HG02798 (cell line): Measurements from ENCODE around the gene LPCAT4.

Experiments used
- ATAC-seq: cut with Tn5 transposase; IDR thresholded peaks from one replicate; pipeline ENCODE4 v1.9.1; 2021; ENCODE audit warnings: mild to moderate bottlenecking; ENCODE audit not compliant: unreplicated experiment, poor library complexity

LPCAT4 gene

GRCh38 chr15:34339946-34340345 is 27.1 kb downstream of the LPCAT4 start:
- no peak for ATAC-seq

GRCh38 chr15:34338347-34338746 is 28.6 kb downstream of the LPCAT4 start:
- no peak for ATAC-seq

GRCh38 chr15:34337557-34338306 is 29.3 kb downstream of the LPCAT4 start, which contains the start of gene SLC12A6:
Gene SLC12A6, minus strand, starts transcription at chr15:34337781. Its CDS starts 1,101 bp downstream, at chr15:34336680.
- peak; percentile 81 for ATAC-seq

GRCh38 chr15:34336991-34337556 is 29.9 kb downstream of the LPCAT4 start:
- ATAC-seq, result peak; percentile 3

- ATAC-seq, result peak; percentile 18
Measured at GRCh38 chr15:34336231-34336990, 30.6 kb downstream of the LPCAT4 start.

GRCh38 chr15:34335176-34336032 is 31.6 kb downstream of the LPCAT4 start:
- ATAC-seq, result no peak

GRCh38 chr15:34334672-34335071 is 32.3 kb downstream of the LPCAT4 start:
- no peak for ATAC-seq

GRCh38 chr15:34332553-34333120 is 34.4 kb downstream of the LPCAT4 start:
- ATAC-seq, result no peak

GRCh38 chr15:34331809-34332208 is 35.2 kb downstream of the LPCAT4 start:
- ATAC-seq, result no peak

GRCh38 chr15:34330279-34330678 is 36.7 kb downstream of the LPCAT4 start:
- ATAC-seq, result no peak

- no peak for ATAC-seq
Measured at GRCh38 chr15:34329006-34329405, 38.0 kb downstream of the LPCAT4 start.

- peak; percentile 39 for ATAC-seq
Measured at GRCh38 chr15:34327906-34328305, 39.1 kb downstream of the LPCAT4 start.

- no peak for ATAC-seq
Measured at GRCh38 chr15:34325368-34325767, 41.6 kb downstream of the LPCAT4 start.

GRCh38 chr15:34324933-34325332 is 42.1 kb downstream of the LPCAT4 start:
- ATAC-seq, result no peak

GRCh38 chr15:34323217-34323616 is 43.8 kb downstream of the LPCAT4 start:
- no peak for ATAC-seq

GRCh38 chr15:34318277-34319079 is 48.5 kb downstream of the LPCAT4 start:
- peak; percentile 74 for ATAC-seq

GRCh38 chr15:34314491-34315490 is 52.2 kb downstream of the LPCAT4 start:
- ATAC-seq, result no peak

- no peak for ATAC-seq
Measured at GRCh38 chr15:34311563-34311962, 55.4 kb downstream of the LPCAT4 start.
